Measurements from ENCODE around the gene PHB1.
A peak's percentile ranks its signal among the peaks of the same experiment; 100 is the strongest.
"Not testable (repeated sequence)": the region's sequence is repeated elsewhere in the genome, so short reads cannot be mapped to it uniquely, and the experiment has no call there.

The PHB1 gene

GRCh38 chr17:49370971-49371834 lies 43.5 kb downstream of the PHB1 start:
- no peak overlapping the region for H3K27ac ChIP-seq
- H3K36me3 ChIP-seq, result no peaks in the 10 kb centered on the region
- H3K4me1 ChIP-seq, result peaks cover 8% of the 10 kb centered on the region; the same call in 1 of the 2 replicates
- H3K4me2 ChIP-seq, result no peak overlapping the region
- no peaks in the 10 kb centered on the region for H4K20me1 ChIP-seq
- no peak for TF ChIP-seq Cebpa-rat (IDR thresholded peaks at IDR 0.05)
- H3K9me3 ChIP-seq, result no peaks in the 10 kb centered on the region
- H3K9ac ChIP-seq, result no peak overlapping the region
- no peak overlapping the region for H3K4me3 ChIP-seq
- H3K27me3 ChIP-seq, result no peaks in the 10 kb centered on the region

GRCh38 chr17:49369760-49370159 lies 44.9 kb downstream of the PHB1 start:
- H3K9ac ChIP-seq, result no peak overlapping the region
- H3K36me3 ChIP-seq, result no peaks in the 10 kb centered on the region
- H3K4me3 ChIP-seq, result no peak overlapping the region
- no peaks in the 10 kb centered on the region for H4K20me1 ChIP-seq
- H3K27ac ChIP-seq, result no peak overlapping the region
- H3K4me2 ChIP-seq, result no peak overlapping the region
- no peak for TF ChIP-seq Cebpa-rat (IDR thresholded peaks at IDR 0.05)
- peaks cover 20% of the 10 kb centered on the region for H3K4me1 ChIP-seq
- no peaks in the 10 kb centered on the region for H3K27me3 ChIP-seq
- H3K9me3 ChIP-seq, result no peaks in the 10 kb centered on the region

GRCh38 chr17:49369089-49369488 lies 45.6 kb downstream of the PHB1 start:
- no peak overlapping the region for H3K4me2 ChIP-seq
- H3K27ac ChIP-seq, result no peak overlapping the region
- H3K27me3 ChIP-seq, result no peaks in the 10 kb centered on the region
- no peak for TF ChIP-seq Cebpa-rat (IDR thresholded peaks at IDR 0.05)
- peaks cover 20% of the 10 kb centered on the region for H3K4me1 ChIP-seq
- no peaks in the 10 kb centered on the region for H3K36me3 ChIP-seq
- no peaks in the 10 kb centered on the region for H3K9me3 ChIP-seq
- H4K20me1 ChIP-seq, result no peaks in the 10 kb centered on the region
- H3K4me3 ChIP-seq, result no peak overlapping the region
- H3K9ac ChIP-seq, result no peak overlapping the region

- Histone ChIP-seq H3K4me1 (peaks cover 29% of the 10 kb centered on the region), H3K27me3 (no peaks in the 10 kb centered on the region), H4K20me1 (peaks cover 5% of the 10 kb centered on the region), H3K9me3 (no peaks in the 10 kb centered on the region), H3K4me2 (peak overlapping the region; percentile 11), H3K36me3 (no peaks in the 10 kb centered on the region), H3K9ac (no peak overlapping the region), H3K27ac (no peak overlapping the region), H3K4me3 (no peak overlapping the region)
- no peak for TF ChIP-seq Cebpa-rat (IDR thresholded peaks at IDR 0.05)
Observed at GRCh38 chr17:49365667-49366066, 49.0 kb downstream of the PHB1 start.

GRCh38 chr17:49365126-49365525 lies 49.6 kb downstream of the PHB1 start:
- not testable (repeated sequence) for H3K4me3 ChIP-seq, H3K27ac ChIP-seq, H3K9me3 ChIP-seq, H3K27me3 ChIP-seq, H3K9ac ChIP-seq, H3K36me3 ChIP-seq
- peaks cover 10% of the 10 kb centered on the region for H4K20me1 ChIP-seq
- H3K4me1 ChIP-seq, result peaks cover 30% of the 10 kb centered on the region
- 0 out of 2 replicates have a peak overlapping the region, but pooled peaks have one; percentile 11 for H3K4me2 ChIP-seq

GRCh38 chr17:49364119-49364518 lies 50.6 kb downstream of the PHB1 start:
- H3K4me3 ChIP-seq, result no peak overlapping the region
- H3K27me3 ChIP-seq, result no peaks in the 10 kb centered on the region
- no peak overlapping the region for H3K27ac ChIP-seq
- H3K4me1 ChIP-seq, result peaks cover 40% of the 10 kb centered on the region
- no peaks in the 10 kb centered on the region for H3K9me3 ChIP-seq
- no peak overlapping the region for H3K4me2 ChIP-seq
- H4K20me1 ChIP-seq, result peaks cover 20% of the 10 kb centered on the region
- no peak for TF ChIP-seq Cebpa-rat (IDR thresholded peaks at IDR 0.05)
- no peak overlapping the region for H3K9ac ChIP-seq
- no peaks in the 10 kb centered on the region for H3K36me3 ChIP-seq

GRCh38 chr17:49363251-49363650 lies 51.4 kb downstream of the PHB1 start:
- no peak for TF ChIP-seq Cebpa-rat (IDR thresholded peaks at IDR 0.05)
- Histone ChIP-seq H3K9ac (no peak overlapping the region), H3K4me1 (peaks cover 49% of the 10 kb centered on the region), H3K4me2 (peak overlapping the region; percentile 84), H3K4me3 (no peak overlapping the region), H3K27me3 (no peaks in the 10 kb centered on the region), H4K20me1 (peaks cover 29% of the 10 kb centered on the region), H3K36me3 (no peaks in the 10 kb centered on the region), H3K27ac (no peak overlapping the region), H3K9me3 (no peaks in the 10 kb centered on the region)

- TF ChIP-seq Cebpa-rat (IDR thresholded peaks at IDR 0.05), result no peak
Observed at GRCh38 chr17:49362723-49363117, 52.0 kb downstream of the PHB1 start.

GRCh38 chr17:49361902-49362722 lies 52.6 kb downstream of the PHB1 start, which contains the start of gene ZNF652:
Gene ZNF652, minus strand, starts transcription at chr17:49362250. Its CDS starts 44,525 bp downstream, at chr17:49317725.
- no peak for TF ChIP-seq Cebpa-rat (IDR thresholded peaks at IDR 0.05)
- H3K27me3 ChIP-seq, result no peaks in the 10 kb centered on the region
- no peaks in the 10 kb centered on the region for H3K9me3 ChIP-seq
- H3K9ac ChIP-seq, result peak within 1 kb of the TSS; percentile 96
- no peaks in the 10 kb centered on the region for H3K36me3 ChIP-seq
- peak within 1 kb of the TSS; percentile 95 for H3K4me2 ChIP-seq
- H3K27ac ChIP-seq, result peak within 1 kb of the TSS; percentile 98
- H3K4me1 ChIP-seq, result peaks cover 60% of the 10 kb centered on the region
- H3K4me3 ChIP-seq, result peak within 1 kb of the TSS; percentile 96
- H4K20me1 ChIP-seq, result peaks cover 41% of the 10 kb centered on the region

More at GRCh38 chr17:49362723-49363117, 52.0 kb downstream of the PHB1 start:
- Histone ChIP-seq H3K36me3 (no peaks in the 10 kb centered on the region), H3K9me3 (no peaks in the 10 kb centered on the region), H3K4me3 (peak overlapping the region; percentile 96), H3K4me2 (peak overlapping the region; percentile 84), H3K4me1 (peaks cover 54% of the 10 kb centered on the region), H3K27ac (no peak overlapping the region), H3K9ac (peak overlapping the region; percentile 96), H4K20me1 (peaks cover 34% of the 10 kb centered on the region), H3K27me3 (no peaks in the 10 kb centered on the region)

All from BLaER1 (cell line).